Activated CD4-positive, alpha-beta memory T cell treated with anti-CD3 and anti-CD28 coated beads for 36 hours (primary cell): ENCODE measurements around the gene WDR90. TPM values are rescaled to one million over a fixed set of nuclear protein-coding genes. Genes with fewer than 3 reads are reported as not detected.

ENCODE experiments used
- CTCF ChIA-PET: fragments of 350-600 bp; sonication (Branson Sonifier 250); formaldehyde crosslinking; loops from one replicate; lab custom pipeline; 2021; ENCODE audit warnings: antibody characterized with exemption, inconsistent platforms; lab: Charles Lee
- POLR2A ChIA-PET: fragments of 350-600 bp; sonication (Branson Sonifier 250); formaldehyde crosslinking; loops from one replicate; lab custom pipeline; 2021; ENCODE audit warnings: antibody characterized with exemption; lab: Charles Lee
- DNase-seq: peaks from one replicate; pipeline ENCODE4 v3.0.0-alpha.2; 2020
- H3K27ac Mint-ChIP-seq: one replicate; pipeline ENCODE4 v1.8.0; 2021; ENCODE audit warnings: mixed read lengths
- H3K27me3 Mint-ChIP-seq: one replicate; pipeline ENCODE4 v1.8.0; 2021; ENCODE audit warnings: mixed read lengths
- H3K36me3 Mint-ChIP-seq: one replicate; pipeline ENCODE4 v1.8.0; 2021; ENCODE audit warnings: mixed read lengths
- H3K4me1 Mint-ChIP-seq: one replicate; pipeline ENCODE4 v1.8.0; 2021; ENCODE audit warnings: low read depth, mixed read lengths
- H3K4me3 Mint-ChIP-seq: one replicate; pipeline ENCODE4 v1.8.0; 2021; ENCODE audit warnings: mild to moderate bottlenecking, mixed read lengths
- H3K9me3 Mint-ChIP-seq: one replicate; pipeline ENCODE4 v1.8.0; 2021; ENCODE audit warnings: mixed read lengths
- intact Hi-C: fragments of 100-400 bp; cut with micrococcal nuclease; formaldehyde crosslinking; loops from one replicate; pipeline ENCODE4 v1.15.1; 2023
- total RNA-seq, 2 experiments: library from RNA; stranded (reverse); gene quantifications; one replicate each; pipeline ENCODE4 v1.2.3, GENCODE V29; 2021

The WDR90 gene
- total RNA-seq, 2 experiments from 2014 or later: 52.8 to 58.2 TPM

- H3K27ac Mint-ChIP-seq: no peak overlapping the region
- H3K36me3 Mint-ChIP-seq: no peaks in the 10 kb centered on the region
- no peaks in the 10 kb centered on the region for H3K9me3 Mint-ChIP-seq
- no peak for DNase-seq
- H3K4me1 Mint-ChIP-seq: peaks cover 27% of the 10 kb centered on the region
- POLR2A ChIA-PET: no interaction called here
- CTCF ChIA-PET: no interaction called here
- intact Hi-C loops: no loop called here
- no peaks in the 10 kb centered on the region for H3K27me3 Mint-ChIP-seq
- no peak overlapping the region for H3K4me3 Mint-ChIP-seq
Observed at GRCh38 chr16:692356-693108, 43.4 kb downstream of the WDR90 start.

DNA sequence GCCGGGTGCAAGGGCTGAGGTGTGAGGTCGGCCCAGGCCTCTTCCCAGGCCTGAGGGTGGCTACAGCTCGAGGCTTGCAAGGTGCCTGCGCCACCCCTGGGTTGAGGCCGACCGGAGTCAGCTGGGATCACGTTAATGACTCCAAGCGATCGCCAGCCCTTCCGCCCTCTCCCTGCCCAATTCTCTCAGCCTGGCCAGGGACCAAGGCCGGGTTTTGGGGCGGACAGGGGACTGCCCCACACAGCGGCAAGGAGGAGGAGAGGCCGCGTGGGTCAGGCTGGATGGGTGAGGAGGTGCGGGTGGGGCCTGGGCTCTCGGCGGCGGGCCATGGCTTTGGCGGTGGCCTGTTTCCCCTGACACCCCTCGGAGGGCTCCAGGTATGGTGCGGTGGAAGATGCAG, 44.2 kb downstream of the WDR90 start:
- ChIA-PET CTCF (interaction anchor here (0.6 kb wide), 1 partner anchor 25 kb away, joined by 3 read pairs; the partner anchor contains the start of gene RHOT2), POLR2A (no interaction called here)
- H3K36me3 Mint-ChIP-seq: no peaks in the 10 kb centered on the region
- no peaks in the 10 kb centered on the region for H3K27me3 Mint-ChIP-seq
- H3K4me3 Mint-ChIP-seq: no peak overlapping the region
- no peak for DNase-seq
- H3K4me1 Mint-ChIP-seq: peaks cover 27% of the 10 kb centered on the region
- H3K27ac Mint-ChIP-seq: no peak overlapping the region
- H3K9me3 Mint-ChIP-seq: no peaks in the 10 kb centered on the region
- intact Hi-C loops: no loop called here

DNA sequence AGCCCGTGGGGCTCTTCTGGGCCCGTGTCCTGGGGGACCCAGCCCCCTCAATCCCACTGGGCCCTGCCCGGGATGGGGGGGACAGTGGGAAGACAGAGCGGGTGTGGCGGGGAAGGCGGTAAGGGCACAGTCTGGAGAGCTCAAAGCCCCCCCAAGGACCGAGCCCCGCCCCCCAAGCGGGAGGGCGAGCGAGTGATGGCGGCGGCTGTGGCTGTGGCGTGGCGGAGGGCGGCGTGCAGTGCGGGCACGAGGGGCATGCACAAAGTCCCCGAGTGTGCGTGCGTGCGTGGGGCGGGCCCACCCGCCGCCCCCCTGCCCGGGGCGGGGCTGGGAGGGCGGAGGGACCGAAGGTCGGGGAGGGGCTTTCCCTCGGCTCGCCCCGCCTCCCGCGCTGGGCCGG, 44.6 kb downstream of the WDR90 start:
- POLR2A ChIA-PET: no interaction called here
- intact Hi-C loops: no loop called here
- no peaks in the 10 kb centered on the region for H3K9me3 Mint-ChIP-seq
- CTCF ChIA-PET: interaction anchor here (0.6 kb wide), 1 partner anchor 26 kb away, joined by 3 read pairs; the partner anchor contains the start of gene RHOT2
- peaks cover 25% of the 10 kb centered on the region for H3K4me1 Mint-ChIP-seq
- no peak overlapping the region for H3K4me3 Mint-ChIP-seq
- no peak for DNase-seq
- no peaks in the 10 kb centered on the region for H3K27me3 Mint-ChIP-seq
- H3K27ac Mint-ChIP-seq: no peak overlapping the region
- no peaks in the 10 kb centered on the region for H3K36me3 Mint-ChIP-seq

GRCh38 chr16:694187-694862, 45.2 kb downstream of the WDR90 start:
- Mint-ChIP-seq H3K36me3 (no peaks in the 10 kb centered on the region), H3K9me3 (no peaks in the 10 kb centered on the region), H3K4me3 (peak overlapping the region; percentile 70), H3K27me3 (no peaks in the 10 kb centered on the region), H3K4me1 (peaks cover 21% of the 10 kb centered on the region), H3K27ac (no peak overlapping the region)
- POLR2A ChIA-PET: interaction anchor here (1.1 to 1.5 kb wide), 2 partner anchors 13 to 25 kb away, joined by 3 read pairs; no protein-coding TSS in a partner anchor
- CTCF ChIA-PET: no interaction called here
- no peak for DNase-seq
- intact Hi-C loops: no loop called here

- H3K36me3 Mint-ChIP-seq: no peaks in the 10 kb centered on the region
- ChIA-PET CTCF (interaction anchor here (0.7 to 1.9 kb wide), 4 partner anchors 15 to 90 kb away, joined by 3 to 14 read pairs (median 4); no protein-coding TSS in a partner anchor), POLR2A (interaction anchor here (0.7 to 1.6 kb wide), 6 partner anchors 14 to 26 kb away, joined by 3 to 8 read pairs (median 5); partner anchors contain the start of genes ANTKMT, METRN and STUB1)
- H3K4me3 Mint-ChIP-seq: peak overlapping the region; percentile 51
- no peak for DNase-seq
- peaks cover 21% of the 10 kb centered on the region for H3K4me1 Mint-ChIP-seq
- H3K27me3 Mint-ChIP-seq: no peaks in the 10 kb centered on the region
- no peak overlapping the region for H3K27ac Mint-ChIP-seq
- intact Hi-C loops: no loop called here
- H3K9me3 Mint-ChIP-seq: no peaks in the 10 kb centered on the region
Observed at GRCh38 chr16:694863-695354, 45.7 kb downstream of the WDR90 start.

DNA sequence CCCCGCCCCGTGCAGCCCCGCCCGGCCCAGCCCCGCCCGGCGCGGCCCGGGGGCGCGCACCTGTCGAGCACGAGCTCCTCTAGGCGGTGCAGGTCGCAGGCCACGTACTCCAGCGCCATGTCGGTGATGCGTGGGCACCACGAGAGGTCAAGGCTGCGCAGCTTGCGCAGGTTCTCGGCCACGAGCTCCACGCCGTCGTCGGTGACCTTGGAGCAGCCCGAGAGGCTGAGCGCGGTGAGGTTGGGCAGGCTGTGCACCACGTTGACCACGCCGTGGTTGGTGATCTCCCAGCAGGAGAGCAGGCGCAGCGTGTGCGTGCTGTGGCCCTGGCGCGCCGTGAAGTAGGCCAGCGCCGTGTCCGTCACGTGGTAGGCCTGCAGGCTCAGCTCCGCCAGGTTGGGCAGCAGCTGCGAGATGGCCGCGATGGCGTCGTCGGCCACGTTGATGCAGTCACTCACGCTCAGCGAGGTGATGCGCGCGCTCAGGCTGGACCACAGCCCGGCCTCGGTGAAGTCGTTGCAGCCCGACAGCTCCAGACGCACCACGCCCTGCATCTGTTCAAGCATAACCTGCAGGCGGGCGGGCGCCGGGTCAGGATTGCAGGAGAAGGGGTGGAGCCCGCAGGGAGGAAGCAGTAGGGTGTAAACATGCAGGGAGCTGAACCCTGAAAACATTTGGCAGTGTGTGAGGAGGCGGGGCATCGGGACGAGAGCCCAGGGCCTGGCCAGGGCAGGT, 46.4 kb downstream of the WDR90 start:
- peak overlapping the region; percentile 71 for H3K27ac Mint-ChIP-seq
- no peaks in the 10 kb centered on the region for H3K36me3 Mint-ChIP-seq
- intact Hi-C loops: no loop called here
- no peaks in the 10 kb centered on the region for H3K9me3 Mint-ChIP-seq
- peak; percentile 84 for DNase-seq
- POLR2A ChIA-PET: interaction anchor here (0.7 to 1.6 kb wide), 7 partner anchors 14 to 30 kb away, joined by 3 to 8 read pairs (median 4); partner anchors contain the start of genes ANTKMT, CCDC78, METRN and STUB1
- no peaks in the 10 kb centered on the region for H3K27me3 Mint-ChIP-seq
- H3K4me3 Mint-ChIP-seq: peak overlapping the region; percentile 80
- H3K4me1 Mint-ChIP-seq: peaks cover 23% of the 10 kb centered on the region
- CTCF ChIA-PET: interaction anchor here (0.7 to 1.9 kb wide), 5 partner anchors 14 to 89 kb away, joined by 3 to 14 read pairs (median 4); no protein-coding TSS in a partner anchor

DNA sequence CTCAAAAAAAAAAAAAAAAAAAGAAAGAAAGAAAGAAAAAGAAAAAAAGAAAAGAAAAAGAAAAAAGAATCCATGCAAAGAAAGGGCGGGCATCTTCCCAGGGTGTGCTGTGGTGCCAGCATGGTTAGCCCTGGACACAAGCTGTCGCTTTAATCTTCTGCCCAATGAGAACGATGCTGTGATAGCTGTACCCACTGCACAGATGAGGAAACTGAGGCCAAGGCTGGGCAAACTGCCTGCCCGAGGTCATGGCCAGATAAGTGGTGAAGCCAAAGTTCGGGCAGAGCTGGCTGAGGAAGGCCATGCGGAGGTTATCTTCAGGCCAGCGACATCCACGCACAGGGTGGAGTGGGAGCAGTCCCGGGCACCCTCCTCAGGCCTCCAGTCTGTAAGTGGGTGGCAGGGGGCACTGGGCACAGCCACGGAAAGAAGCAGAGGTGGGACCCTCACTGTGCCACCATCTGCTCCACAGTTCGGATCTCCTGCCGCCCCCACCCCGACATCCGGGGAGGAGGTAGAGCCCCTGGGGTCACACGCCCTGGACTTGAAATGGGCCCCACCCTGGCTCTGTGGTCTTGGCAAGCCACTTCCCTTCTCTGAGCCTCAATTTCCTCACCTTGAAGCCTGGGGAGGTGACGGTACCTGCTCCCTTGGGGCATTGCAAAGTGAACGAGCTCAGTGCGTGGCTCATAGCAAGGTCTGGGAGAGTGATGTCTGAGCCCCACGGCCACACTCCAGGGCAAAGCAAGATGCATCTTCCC, 49.9 kb downstream of the WDR90 start:
- Mint-ChIP-seq H3K27me3 (peaks cover 19% of the 10 kb centered on the region), H3K4me1 (peaks cover 23% of the 10 kb centered on the region), H3K36me3 (no peaks in the 10 kb centered on the region), H3K4me3 (no peak overlapping the region), H3K27ac (no peak overlapping the region), H3K9me3 (no peaks in the 10 kb centered on the region)
- ChIA-PET POLR2A (no interaction called here), CTCF (no interaction called here)
- intact Hi-C loops: no loop called here
- no peak for DNase-seq

DNA sequence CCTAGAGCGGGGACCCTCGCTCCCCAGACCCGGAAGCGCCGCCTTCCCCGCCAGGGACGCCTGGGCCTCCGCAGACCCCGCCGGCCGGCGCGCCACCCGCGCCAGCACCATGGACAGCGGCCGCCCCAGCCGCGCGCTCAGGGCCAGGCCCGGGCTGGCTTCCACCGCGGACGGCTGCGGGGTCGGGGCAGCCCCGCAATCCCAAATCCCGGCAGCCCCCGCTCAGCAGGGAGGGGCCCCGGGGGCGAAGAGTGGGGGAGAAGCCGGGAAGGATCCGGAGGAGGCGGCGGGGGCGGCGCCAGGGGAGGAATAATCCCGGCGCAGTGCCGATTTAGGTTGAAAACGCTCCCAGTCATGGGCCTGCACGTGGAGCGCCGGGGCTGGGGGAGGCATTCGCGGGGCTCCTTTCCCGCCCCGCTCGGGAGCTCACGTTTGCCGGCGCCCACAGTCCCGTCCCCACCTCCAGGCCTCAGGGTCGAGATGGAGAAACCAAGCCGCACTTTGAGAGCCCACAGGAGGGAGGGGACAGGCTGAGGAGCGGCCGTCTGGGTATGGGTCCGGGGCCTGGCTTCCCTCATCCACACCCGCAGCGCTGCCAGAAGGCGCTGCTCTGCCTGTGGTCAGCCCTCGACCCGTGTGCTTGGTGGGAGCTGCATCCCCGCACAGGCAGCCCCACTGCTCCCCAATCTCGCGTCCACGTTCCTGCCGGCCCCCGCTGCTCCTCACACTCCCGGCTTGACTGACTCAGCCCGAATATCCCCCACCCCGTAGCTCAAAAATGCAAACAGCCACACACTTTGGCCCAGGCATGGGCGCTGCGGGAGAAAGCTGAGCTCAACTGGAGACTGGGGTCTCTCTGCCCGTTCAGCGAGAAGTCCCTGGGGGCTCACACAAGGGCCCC, 51.8 kb downstream of the WDR90 start:
- peaks cover 14% of the 10 kb centered on the region for H3K4me1 Mint-ChIP-seq
- POLR2A ChIA-PET: interaction anchor here (1.2 kb wide), 1 partner anchor 10 kb away, joined by 3 read pairs; no protein-coding TSS in a partner anchor
- no peak overlapping the region for H3K4me3 Mint-ChIP-seq
- no peaks in the 10 kb centered on the region for H3K9me3 Mint-ChIP-seq
- intact Hi-C loops: no loop called here
- H3K27ac Mint-ChIP-seq: no peak overlapping the region
- peaks cover 21% of the 10 kb centered on the region for H3K27me3 Mint-ChIP-seq
- DNase-seq: peak; percentile 52
- H3K36me3 Mint-ChIP-seq: no peaks in the 10 kb centered on the region
- CTCF ChIA-PET: interaction anchor here (2.0 kb wide), 1 partner anchor 84 kb away, joined by 5 read pairs; no protein-coding TSS in a partner anchor

DNA sequence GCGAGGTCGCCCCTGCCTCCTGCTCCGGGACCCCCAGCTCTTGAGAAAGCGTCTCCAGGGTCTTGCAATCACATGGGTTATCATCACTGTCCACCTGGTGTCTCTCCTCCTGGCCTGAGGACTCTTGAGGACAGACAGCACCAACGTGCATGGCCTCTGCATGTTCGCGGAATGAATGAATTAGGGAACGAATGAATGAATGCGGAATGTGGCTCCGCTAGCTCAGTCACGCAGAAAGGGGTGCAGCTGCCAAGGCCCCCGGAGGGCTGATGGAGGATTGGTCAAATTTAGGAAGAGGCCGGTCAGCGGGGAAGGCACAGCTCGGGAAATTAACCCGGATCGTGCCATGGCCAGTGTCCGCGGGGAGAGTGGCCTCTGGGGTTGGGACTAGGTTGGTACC, 53.2 kb downstream of the WDR90 start:
- Mint-ChIP-seq H3K27ac (no peak overlapping the region), H3K36me3 (no peaks in the 10 kb centered on the region), H3K4me1 (peaks cover 6% of the 10 kb centered on the region), H3K27me3 (peaks cover 32% of the 10 kb centered on the region), H3K4me3 (no peak overlapping the region), H3K9me3 (no peaks in the 10 kb centered on the region)
- intact Hi-C loops: no loop called here
- POLR2A ChIA-PET: interaction anchor here (1.2 kb wide), 1 partner anchor 12 kb away, joined by 3 read pairs; no protein-coding TSS in a partner anchor
- CTCF ChIA-PET: interaction anchor here (2.0 to 2.4 kb wide), 2 partner anchors 10 to 83 kb away, joined by 5 to 9 read pairs; no protein-coding TSS in a partner anchor
- no peak for DNase-seq

DNA sequence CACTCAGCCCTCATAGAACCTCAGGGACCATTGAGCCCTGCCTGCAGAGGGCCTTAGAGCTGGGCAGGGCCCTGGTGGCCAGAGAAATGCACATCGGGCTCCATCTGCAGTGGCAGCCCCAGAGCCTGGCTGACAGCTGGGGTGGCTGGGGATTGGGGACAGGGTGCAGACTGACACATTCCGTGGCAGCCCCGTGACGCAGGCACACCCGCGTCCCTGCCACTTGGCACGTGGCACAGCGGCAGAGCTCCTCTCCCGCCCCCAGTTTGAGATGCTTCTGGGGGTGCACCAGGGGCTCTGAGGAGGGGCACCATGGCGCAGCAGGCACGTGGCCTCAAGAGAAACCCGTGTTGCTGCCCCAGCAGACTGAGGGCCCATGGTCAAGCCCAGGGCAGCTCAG, 54.2 kb downstream of the WDR90 start:
- ChIA-PET POLR2A (no interaction called here), CTCF (interaction anchor here (1.1 to 2.4 kb wide), 2 partner anchors 9 to 82 kb away, joined by 3 to 9 read pairs; no protein-coding TSS in a partner anchor)
- intact Hi-C loops: no loop called here
- Mint-ChIP-seq H3K27me3 (peaks cover 40% of the 10 kb centered on the region), H3K36me3 (no peaks in the 10 kb centered on the region), H3K9me3 (no peaks in the 10 kb centered on the region), H3K4me3 (no peak overlapping the region), H3K4me1 (peaks cover 6% of the 10 kb centered on the region), H3K27ac (no peak overlapping the region)
- DNase-seq: no peak
